Nephron (organoid): ENCODE results near the gene KLF18.

ENCODE experiments used
- H3K27ac Mint-ChIP-seq, 3 experiments: 2 replicates each; pipeline ENCODE4 v1.8.0; 2020; ENCODE audit warnings: mixed read lengths in 3 of 3, mild to moderate bottlenecking in 2 of 3, moderate library complexity in 1 of 3
- H3K27me3 Mint-ChIP-seq: 2 replicates; pipeline ENCODE4 v1.8.0; 2021; ENCODE audit warnings: low read depth, mild to moderate bottlenecking, moderate library complexity, mixed read lengths
- H3K36me3 Mint-ChIP-seq: 2 replicates; pipeline ENCODE4 v1.8.0; 2020; ENCODE audit warnings: low read depth, mixed read lengths
- H3K4me1 Mint-ChIP-seq: 2 replicates; pipeline ENCODE4 v1.8.0; 2020; ENCODE audit warnings: mixed read lengths
- H3K4me3 Mint-ChIP-seq, 3 experiments: 2 replicates each; pipeline ENCODE4 v1.8.0; 2020; ENCODE audit warnings: mild to moderate bottlenecking in 3 of 3, mixed read lengths in 3 of 3, moderate library complexity in 2 of 3
- H3K9me3 Mint-ChIP-seq: 2 replicates; pipeline ENCODE4 v1.8.0; 2020; ENCODE audit warnings: mixed read lengths
- CTCF ChIP-seq, 3 experiments: fragments of 200-600 bp; sonication (generic); IDR thresholded peaks; one replicate each; pipeline ENCODE4 v1.5.0; 2021; ENCODE audit warnings: antibody characterized with exemption in 3 of 3; ENCODE audit not compliant: unreplicated experiment in 3 of 3

KLF18 gene

GRCh38 chr1:44157903-44158302 is 16.5 kb upstream of the KLF18 start:
- no peaks in the 10 kb centered on the region for H3K36me3 Mint-ChIP-seq
- no peak overlapping the region for H3K27ac Mint-ChIP-seq
- no peaks in the 10 kb centered on the region for H3K4me1 Mint-ChIP-seq
- peaks cover 6% of the 10 kb centered on the region for H3K9me3 Mint-ChIP-seq
- H3K27me3 Mint-ChIP-seq: no peaks in the 10 kb centered on the region
- no peak for TF ChIP-seq CTCF (IDR thresholded peaks at IDR 0.05; ENCODE audit: unreplicated experiment in 3 of 3)
- no peak overlapping the region for H3K4me3 Mint-ChIP-seq

- Mint-ChIP-seq H3K4me3 (no peak overlapping the region), H3K36me3 (no peaks in the 10 kb centered on the region), H3K27me3 (peaks cover 13% of the 10 kb centered on the region), H3K4me1 (no peaks in the 10 kb centered on the region), H3K9me3 (no peaks in the 10 kb centered on the region), H3K27ac (no peak overlapping the region)
- TF ChIP-seq CTCF (IDR thresholded peaks at IDR 0.05; ENCODE audit: unreplicated experiment in 3 of 3): no peak
Measured at GRCh38 chr1:44154049-44154448, 12.6 kb upstream of the KLF18 start.

- Mint-ChIP-seq H3K27ac (no peak overlapping the region), H3K4me1 (no peaks in the 10 kb centered on the region), H3K9me3 (peaks cover 5% of the 10 kb centered on the region), H3K36me3 (no peaks in the 10 kb centered on the region), H3K4me3 (no peak overlapping the region), H3K27me3 (peaks cover 13% of the 10 kb centered on the region)
- TF ChIP-seq CTCF (IDR thresholded peaks at IDR 0.05; ENCODE audit: unreplicated experiment in 3 of 3): no peak
Measured at GRCh38 chr1:44152692-44153091, 11.3 kb upstream of the KLF18 start.

GRCh38 chr1:44151808-44152207 is 10.4 kb upstream of the KLF18 start:
- H3K4me1 Mint-ChIP-seq: no peaks in the 10 kb centered on the region
- H3K27me3 Mint-ChIP-seq: peaks cover 13% of the 10 kb centered on the region
- H3K27ac Mint-ChIP-seq: no peak overlapping the region
- peaks cover 7% of the 10 kb centered on the region for H3K9me3 Mint-ChIP-seq
- no peak overlapping the region for H3K4me3 Mint-ChIP-seq
- no peak for TF ChIP-seq CTCF (IDR thresholded peaks at IDR 0.05; ENCODE audit: unreplicated experiment in 3 of 3)
- H3K36me3 Mint-ChIP-seq: no peaks in the 10 kb centered on the region

GRCh38 chr1:44151332-44151731 is 9.9 kb upstream of the KLF18 start:
- peaks cover 13% of the 10 kb centered on the region for H3K27me3 Mint-ChIP-seq
- no peaks in the 10 kb centered on the region for H3K36me3 Mint-ChIP-seq
- H3K27ac Mint-ChIP-seq: no peak overlapping the region
- H3K4me1 Mint-ChIP-seq: no peaks in the 10 kb centered on the region
- H3K9me3 Mint-ChIP-seq: peaks cover 10% of the 10 kb centered on the region
- TF ChIP-seq CTCF (IDR thresholded peaks at IDR 0.05; ENCODE audit: unreplicated experiment in 3 of 3): no peak
- H3K4me3 Mint-ChIP-seq: no peak overlapping the region

- Mint-ChIP-seq H3K4me1 (no peaks in the 10 kb centered on the region), H3K9me3 (peaks cover 30% of the 10 kb centered on the region), H3K36me3 (peaks cover 9% of the 10 kb centered on the region), H3K27ac (no peak overlapping the region), H3K27me3 (peaks cover 11% of the 10 kb centered on the region), H3K4me3 (no peak overlapping the region)
- no peak for TF ChIP-seq CTCF (IDR thresholded peaks at IDR 0.05; ENCODE audit: unreplicated experiment in 3 of 3)
Measured at GRCh38 chr1:44147582-44147981, 6.2 kb upstream of the KLF18 start.
